WTC11 (cell line): ENCODE measurements around the gene MYO18B.

Experiments used
- ATF2 ChIP-seq: sonication (generic); formaldehyde crosslinking; IDR thresholded peaks from 2 replicates; pipeline ENCODE4 v1.8.1; 2022; ENCODE audit warnings: low read depth, missing genetic modification reagents, borderline replicate concordance
- NFE2L1 ChIP-seq: sonication (generic); formaldehyde crosslinking; IDR thresholded peaks from 2 replicates; pipeline ENCODE4 v1.8.1; 2023; ENCODE audit warnings: missing genetic modification reagents
- USF2 ChIP-seq: sonication (generic); formaldehyde crosslinking; IDR thresholded peaks from 2 replicates; pipeline ENCODE4 v1.8.1; 2023; ENCODE audit warnings: mild to moderate bottlenecking, missing genetic modification reagents, moderate library complexity
- TF ChIP-seq, protein P1 (sequence below): sonication (generic); formaldehyde crosslinking; IDR thresholded peaks from 2 replicates; pipeline ENCODE4 v1.8.1; 2022; ENCODE audit warnings: missing genetic modification reagents, borderline replicate concordance
- TF ChIP-seq, protein P2 (sequence below): fragments of 200-600 bp; IDR thresholded peaks from 2 replicates; pipeline ENCODE4 v1.8.0; 2022; ENCODE audit warnings: antibody characterized with exemption
- TF ChIP-seq, protein P3 (sequence below): sonication (generic); formaldehyde crosslinking; IDR thresholded peaks from 2 replicates; pipeline ENCODE4 v1.8.0; 2022; ENCODE audit warnings: mild to moderate bottlenecking, missing genetic modification reagents

- TF ChIP-seq USF2 (CRISPR knock-in tag) (no peak), ATF2 (CRISPR knock-in tag) (no peak), NFE2L1 (CRISPR knock-in tag) (no peak)
- TF ChIP-seq, protein P1, sequence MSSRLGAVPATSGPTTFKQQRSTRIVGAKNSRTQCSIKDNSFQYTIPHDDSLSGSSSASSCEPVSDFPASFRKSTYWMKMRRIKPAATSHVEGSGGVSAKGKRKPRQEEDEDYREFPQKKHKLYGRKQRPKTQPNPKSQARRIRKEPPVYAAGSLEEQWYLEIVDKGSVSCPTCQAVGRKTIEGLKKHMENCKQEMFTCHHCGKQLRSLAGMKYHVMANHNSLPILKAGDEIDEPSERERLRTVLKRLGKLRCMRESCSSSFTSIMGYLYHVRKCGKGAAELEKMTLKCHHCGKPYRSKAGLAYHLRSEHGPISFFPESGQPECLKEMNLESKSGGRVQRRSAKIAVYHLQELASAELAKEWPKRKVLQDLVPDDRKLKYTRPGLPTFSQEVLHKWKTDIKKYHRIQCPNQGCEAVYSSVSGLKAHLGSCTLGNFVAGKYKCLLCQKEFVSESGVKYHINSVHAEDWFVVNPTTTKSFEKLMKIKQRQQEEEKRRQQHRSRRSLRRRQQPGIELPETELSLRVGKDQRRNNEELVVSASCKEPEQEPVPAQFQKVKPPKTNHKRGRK, result no peak
- TF ChIP-seq, protein P2, sequence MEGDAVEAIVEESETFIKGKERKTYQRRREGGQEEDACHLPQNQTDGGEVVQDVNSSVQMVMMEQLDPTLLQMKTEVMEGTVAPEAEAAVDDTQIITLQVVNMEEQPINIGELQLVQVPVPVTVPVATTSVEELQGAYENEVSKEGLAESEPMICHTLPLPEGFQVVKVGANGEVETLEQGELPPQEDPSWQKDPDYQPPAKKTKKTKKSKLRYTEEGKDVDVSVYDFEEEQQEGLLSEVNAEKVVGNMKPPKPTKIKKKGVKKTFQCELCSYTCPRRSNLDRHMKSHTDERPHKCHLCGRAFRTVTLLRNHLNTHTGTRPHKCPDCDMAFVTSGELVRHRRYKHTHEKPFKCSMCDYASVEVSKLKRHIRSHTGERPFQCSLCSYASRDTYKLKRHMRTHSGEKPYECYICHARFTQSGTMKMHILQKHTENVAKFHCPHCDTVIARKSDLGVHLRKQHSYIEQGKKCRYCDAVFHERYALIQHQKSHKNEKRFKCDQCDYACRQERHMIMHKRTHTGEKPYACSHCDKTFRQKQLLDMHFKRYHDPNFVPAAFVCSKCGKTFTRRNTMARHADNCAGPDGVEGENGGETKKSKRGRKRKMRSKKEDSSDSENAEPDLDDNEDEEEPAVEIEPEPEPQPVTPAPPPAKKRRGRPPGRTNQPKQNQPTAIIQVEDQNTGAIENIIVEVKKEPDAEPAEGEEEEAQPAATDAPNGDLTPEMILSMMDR, result no peak
- TF ChIP-seq, protein P3, sequence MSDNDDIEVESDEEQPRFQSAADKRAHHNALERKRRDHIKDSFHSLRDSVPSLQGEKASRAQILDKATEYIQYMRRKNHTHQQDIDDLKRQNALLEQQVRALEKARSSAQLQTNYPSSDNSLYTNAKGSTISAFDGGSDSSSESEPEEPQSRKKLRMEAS (CRISPR knock-in tag), result no peak
Observed at GRCh38 chr22:25752615-25753214, 10.7 kb downstream of the MYO18B start.
